DMS53 (cell line): Measurements from ENCODE around the gene FUS.
"Not testable (repeated sequence)": the region's sequence is repeated elsewhere in the genome, so short reads cannot be mapped to it uniquely, and the experiment has no call there.

Experiments used
- DNase-seq: peaks from one replicate; lab custom pipeline; 2025; lab: John Stamatoyannopoulos, UW

FUS gene

DNA sequence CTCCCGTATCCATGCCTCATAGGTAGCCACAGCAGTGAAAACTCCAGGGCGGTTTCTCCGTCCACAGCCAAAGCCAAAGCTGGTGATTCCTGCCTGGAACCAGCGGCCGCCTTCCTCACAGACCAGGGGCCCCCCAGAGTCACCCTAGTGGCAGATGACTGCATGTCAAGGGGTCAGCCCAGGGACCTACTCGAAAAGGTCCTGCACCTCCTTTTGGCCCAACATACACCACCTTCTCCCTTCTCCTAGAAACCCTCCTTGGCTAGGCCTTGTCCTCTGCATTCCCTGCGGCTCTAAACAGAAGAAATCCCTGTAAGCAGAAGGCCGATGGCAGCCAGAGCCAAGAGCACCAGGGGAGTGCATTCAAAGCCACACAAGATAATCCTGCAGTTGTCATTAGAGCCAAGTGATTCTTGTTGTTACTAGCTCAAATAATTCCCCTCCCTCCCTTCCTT lies 36.2 kb upstream of the FUS start:
- no peak for DNase-seq

DNA sequence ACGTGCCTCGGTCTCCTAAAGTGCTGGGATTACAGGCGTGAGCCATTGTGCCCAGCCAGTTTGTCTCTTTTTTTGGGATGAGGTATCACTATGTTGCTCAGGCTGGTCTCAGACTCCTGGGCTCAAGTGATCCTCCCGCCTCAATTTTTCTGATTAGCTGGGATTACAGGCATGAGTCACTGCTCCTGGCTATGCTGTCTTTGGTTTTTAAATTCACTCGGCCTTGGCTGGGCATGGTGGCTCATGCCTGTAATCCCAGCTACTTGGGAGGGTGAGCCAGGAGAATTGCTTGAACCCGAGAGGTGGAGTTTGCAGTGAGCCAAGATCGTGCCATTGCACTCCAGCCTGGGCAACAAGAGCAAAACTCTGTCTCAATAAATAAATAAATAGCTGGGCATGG lies 35.5 kb upstream of the FUS start:
- not testable (repeated sequence) for DNase-seq

DNA sequence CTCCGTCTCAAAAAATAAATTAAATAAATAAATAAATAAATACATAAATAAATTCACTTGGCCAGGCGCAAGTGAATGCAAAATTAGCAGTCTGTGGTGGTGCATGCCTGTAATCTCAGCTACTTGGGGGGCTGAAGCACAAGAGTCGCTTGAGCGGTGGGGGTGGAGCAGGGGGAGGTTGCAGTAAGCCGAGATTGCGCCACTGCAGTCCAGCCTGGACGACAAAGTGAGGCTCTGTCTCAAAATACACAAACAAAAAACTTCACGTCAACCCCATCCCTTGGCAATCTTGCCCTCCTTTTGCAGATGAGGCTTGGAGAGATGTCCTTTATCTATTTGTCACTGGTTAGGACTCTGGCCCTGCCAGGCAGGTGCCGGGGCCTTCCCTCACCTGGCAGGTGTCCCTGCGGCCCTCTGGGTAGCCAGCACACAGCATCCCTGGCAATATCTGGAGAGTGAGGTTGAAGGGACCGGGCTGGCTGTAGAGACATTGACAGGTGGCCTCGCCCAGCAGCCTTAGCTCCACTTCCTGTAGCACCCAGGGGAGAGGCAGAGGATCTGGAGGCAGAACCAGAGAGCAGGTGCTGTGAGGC lies 34.4 kb upstream of the FUS start:
- DNase-seq = peak; percentile 84

DNA sequence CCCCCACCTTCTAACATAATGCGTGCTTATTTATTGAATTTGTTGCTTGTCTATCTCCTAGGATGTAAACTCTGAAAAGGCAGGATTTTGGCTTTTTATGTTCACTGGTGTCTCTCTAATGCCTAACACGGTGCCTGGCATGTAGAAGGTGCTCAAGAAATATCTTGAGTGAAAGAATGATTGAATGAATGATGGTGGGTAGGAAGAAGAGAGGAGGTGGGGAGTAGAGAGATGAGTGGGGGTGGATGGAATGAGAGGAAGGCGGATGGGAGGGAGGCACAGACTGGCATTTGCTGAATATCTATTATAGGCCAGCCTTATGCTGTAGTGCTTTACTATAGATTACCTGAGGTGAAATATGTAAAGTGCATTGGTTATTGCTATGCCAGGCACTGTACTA lies 32.4 kb upstream of the FUS start:
- no peak for DNase-seq

DNA sequence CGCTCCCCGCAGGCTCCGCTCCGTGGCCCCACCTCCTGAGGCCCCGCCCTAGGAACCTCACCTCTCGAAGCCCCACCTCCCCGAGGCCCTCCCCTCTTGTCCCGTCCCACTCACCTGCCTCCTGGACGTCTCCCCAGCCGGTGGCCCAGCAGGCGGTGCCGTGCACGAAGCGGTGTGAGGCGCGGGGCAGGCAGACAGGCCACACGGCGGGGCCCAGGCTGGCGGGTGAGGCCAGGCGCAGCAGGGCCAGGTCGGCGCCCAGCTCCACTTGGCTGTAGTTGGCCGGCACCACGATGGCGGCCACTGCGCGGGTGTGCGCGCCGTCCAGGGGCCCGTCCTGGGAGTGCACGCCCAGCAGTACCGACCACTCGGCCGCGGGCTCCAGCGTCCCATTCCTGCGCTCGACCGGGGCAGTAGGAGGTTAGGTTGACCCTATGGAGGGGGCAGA lies 31.6 kb upstream of the FUS start:
- DNase-seq = peak; percentile 61

DNA sequence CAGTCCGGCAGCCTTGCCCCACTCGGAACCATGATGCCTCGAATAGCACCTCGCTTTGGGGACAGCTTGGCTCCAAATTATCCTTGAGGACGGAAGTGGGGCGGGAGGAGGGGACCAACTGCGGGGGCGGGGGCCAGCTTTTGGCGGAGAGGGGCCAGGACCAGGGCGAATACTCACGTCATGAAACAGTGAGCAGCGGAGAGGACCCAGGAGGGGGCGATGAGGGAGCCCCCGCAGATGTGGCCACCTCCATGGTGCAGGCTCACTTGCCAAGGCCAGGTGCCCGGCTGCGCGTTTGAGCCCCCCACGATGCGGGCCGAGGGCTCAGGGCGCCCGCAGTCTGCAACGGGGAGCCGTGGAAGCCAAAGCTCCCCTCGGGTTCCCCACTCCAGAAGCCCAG lies 31.0 kb upstream of the FUS start:
- DNase-seq = no peak

DNA sequence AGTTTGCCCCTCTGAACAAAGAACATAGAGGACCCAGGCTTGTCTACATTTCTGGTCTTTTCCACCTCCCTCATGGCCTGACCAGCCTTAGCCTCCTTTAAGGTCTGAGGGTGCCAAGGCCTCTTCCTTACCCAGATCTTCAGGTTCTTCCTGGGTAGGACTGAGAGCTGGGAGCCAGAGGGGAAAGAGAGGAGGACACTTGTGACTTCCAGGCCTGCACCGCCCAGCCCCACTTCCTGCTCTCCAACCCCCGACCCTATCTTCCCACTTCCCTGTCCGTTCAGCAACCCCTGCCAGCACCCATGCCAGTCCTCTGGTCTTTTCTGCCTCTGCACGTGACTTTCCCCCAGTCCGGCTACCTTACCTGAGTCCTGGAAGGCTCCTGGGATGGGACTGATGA lies 30.6 kb upstream of the FUS start:
- DNase-seq = no peak

DNA sequence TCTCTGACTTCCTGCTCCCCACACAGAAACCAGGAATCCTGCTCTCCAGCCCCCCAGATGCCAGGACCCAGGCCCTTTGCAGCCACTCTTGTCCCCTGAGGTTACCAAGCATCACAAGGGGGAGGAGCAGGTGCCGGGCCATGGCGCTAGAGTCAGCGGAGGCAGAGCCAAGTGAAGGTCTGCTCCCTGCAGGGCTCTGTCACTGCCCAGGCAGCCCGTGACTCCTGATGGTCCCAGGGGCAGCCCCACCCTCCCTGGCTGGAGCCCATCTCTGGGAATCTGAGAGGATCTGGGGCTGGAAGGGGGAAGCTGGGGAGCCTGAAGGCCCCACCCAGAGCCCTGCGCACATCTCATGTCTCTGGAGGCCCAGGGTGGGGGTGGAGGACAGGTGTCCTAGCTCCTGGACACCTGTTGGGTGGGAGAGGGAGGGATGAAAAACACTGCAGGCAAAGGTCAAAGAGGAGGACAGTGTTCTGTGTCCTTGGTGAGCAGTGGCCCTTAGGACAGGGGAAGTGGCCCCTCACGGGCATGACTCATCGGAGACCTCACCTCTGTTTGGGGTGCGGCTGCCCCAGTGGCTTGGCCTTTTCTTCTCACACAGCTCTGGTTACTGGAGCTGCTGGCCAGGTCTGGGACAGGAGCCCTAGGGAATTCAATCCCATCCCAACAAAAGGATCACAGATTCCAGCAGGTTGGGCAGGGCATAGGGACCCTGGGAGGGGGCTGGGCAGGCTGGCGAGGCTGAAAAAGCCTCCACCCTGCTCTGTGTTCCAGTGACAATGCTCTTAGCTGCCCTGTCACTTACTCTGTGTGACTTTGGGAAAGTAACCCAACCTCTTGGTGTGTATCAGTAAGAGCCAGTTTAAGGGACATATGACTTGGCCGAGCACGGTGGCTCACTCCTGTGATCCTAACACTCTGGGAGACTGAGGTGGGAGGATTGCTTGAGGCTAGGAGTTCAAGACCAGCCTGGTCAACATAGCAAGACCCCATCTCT lies 29.7 kb upstream of the FUS start, which contains the start of gene PRSS36:
Gene PRSS36 (minus strand): TSS at position 173 of the 997 bp plus-strand sequence. CDS start 31 bp downstream, at position 142.
- DNase-seq = peak; percentile 31

DNA sequence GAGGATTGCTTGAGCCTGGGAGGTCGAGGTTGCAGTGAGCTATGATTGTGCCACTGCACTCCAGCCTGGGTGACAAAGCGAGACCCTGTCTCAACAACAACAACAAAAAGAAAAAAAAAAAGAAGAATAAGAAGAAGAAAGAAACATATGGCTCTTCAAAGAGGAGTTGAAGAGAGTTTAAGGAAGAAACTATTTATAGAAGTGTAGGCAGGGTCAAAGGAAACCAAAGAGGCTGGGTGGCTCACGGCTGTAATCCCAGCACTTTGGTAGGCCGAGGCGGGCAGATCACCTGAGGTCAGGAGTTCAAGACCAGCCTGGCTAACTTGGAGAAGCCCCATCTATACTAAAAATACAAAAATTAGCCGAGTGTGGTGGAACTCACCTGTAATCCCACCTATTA lies 29.0 kb upstream of the FUS start:
- not testable (repeated sequence) for DNase-seq

DNA sequence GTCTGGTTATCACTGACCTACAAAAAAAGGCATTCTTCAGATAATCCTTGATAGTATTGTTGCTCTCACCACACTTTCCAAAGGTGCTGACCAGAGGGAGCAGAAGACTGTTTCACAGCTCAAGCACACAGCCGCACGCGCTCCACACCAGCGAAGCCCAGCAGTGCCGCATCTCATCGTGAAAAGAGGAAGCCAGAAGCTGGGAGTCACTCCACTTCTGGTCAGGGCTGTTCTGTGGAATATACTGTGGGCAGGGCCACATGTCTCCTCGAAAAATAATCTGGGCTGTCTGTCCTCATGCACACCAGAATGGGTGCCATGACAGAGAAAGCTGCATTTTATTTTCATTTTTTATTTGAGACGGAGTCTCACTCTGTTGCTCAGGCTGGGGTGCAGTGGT lies 22.8 kb upstream of the FUS start:
- DNase-seq = no peak

DNA sequence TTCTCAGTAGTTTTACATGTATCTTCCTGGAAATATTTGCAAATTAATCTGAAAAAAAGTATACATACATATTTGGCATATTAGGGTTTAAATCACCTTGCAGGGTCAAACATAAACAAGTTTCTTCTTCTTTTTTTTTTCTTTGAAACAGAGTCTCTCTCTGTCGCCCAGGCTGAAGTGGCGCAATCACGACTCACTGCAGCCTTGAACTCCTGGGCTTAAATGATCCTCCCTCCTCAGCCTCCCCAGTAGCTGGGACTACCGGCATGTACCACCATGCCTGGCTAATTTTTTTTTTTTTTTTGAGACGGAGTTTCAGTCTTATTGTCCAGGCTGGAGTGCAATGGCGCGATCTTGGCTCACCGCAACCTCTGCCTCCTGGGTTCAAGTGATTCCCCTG lies 12.6 kb upstream of the FUS start:
- no peak for DNase-seq

DNA sequence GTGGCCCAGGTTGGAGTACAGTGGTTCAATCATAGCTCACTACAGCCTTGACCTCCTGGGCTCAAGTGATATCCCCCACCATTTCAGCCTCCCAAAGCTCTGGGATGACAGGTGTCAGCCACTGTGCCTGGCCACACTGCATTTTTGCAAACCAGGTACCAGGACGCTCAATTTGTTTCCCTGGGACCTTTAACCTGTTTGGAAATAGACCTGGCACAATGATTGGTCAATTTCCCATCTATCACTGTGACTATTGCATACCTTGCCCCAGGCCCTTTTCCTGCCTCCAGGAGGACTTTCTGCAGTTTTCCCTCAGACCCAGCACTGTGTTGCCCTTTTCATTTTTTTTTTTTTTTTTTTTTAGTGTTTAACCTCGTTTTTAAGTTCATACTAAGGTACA lies 11.1 kb upstream of the FUS start:
- DNase-seq = no peak

DNA sequence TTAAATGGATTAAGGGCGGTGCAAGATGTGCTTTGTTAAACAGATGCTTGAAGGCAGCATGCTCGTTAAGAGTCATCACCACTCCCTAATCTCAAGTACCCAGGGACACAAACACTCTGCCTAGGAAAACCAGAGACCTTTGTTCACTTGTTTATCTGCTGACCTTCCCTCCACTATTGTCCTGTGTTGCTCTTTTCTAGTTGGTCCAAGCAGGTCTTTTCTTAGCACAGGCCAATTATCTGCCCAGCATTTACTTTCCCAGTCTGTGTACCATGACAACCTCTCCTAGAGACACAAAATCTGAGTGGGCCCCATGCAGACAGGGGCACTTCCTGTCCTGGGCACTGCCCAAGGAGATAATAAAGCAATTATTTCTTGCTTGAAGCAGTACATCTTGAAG lies 9.9 kb upstream of the FUS start:
- DNase-seq = peak; percentile 49

DNA sequence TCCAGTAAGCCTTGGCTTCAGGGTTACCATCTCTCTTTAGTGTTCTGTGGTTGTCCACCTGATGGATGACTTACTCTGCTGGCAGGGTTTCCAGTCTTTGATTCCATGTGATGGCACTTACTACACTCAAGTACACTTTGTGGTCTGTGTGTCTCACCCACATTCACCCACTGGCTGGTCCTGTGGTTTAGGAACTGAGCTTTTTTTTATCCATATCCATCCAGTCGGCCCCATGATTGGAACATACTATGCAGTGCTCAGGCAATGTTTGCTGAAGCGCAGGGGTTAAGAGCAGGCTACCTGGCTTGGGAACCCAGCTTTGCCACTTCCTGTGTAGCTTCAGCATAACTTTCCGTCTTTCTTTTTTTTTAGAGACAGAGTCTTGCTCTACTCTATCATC lies 2.8 kb upstream of the FUS start:
- peak; percentile 69 for DNase-seq

DNA sequence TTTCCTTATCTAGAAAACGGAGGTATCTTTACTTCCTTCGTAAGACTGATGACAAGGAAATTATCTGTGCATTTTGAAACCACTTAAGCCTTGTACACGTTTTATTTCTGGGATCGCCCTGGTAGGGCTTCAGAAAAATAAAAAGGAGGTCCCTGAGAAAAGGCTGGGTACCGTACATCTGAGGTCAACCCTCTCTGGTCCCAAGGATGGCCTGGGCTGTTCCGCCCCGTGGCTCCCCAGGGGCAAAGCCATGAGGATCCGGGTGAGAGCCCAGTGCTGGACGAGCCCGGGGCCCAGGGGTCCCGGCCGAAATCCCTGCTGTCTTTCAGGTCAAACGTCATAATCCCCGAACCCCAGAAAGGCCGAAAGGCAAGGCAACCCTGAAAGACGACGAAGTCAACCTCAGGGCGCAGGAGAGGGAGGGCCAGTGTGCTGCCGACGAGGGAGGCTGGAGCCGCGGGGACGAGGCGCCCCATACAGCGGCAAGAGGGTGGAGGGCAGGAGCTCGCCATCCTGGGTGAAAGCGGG lies 656 bp upstream of the FUS start:
- DNase-seq = peak; percentile 48

DNA sequence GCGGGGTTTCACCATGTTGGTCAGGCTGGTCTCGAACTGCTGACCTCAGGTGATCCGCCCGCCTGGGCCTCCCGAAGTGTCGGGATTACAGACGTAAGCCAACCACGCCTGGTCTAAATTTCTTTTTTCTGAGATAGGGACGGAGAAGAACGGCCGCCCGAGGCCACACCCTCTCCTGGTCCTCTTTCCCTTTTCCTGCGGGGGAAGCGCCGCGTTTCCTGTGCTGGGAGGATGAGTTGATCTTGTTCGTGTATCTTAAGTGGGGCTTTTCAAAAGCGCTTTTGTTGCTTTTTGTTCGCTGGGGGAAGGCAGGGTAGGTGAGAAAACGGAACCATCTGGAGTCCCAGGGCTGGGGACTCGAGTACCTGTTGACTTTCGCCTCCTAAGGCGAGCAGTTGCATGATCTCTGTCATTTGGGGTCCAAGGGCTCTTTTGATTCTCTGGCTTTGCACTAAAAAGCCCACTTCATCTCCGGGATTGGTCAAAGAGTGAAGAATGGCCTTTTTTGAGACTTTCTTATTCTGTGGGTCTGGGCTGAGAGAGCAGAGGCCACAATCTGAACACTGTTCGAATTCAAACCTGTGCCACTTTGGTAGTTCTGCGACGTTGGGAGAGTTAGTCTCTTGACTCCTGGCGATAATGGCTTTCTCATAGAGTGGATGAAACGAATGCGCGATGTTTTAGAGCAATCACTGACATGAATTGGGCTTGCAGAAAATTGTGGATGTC lies 1.3 kb downstream of the FUS start:
- DNase-seq = peak; percentile 37

DNA sequence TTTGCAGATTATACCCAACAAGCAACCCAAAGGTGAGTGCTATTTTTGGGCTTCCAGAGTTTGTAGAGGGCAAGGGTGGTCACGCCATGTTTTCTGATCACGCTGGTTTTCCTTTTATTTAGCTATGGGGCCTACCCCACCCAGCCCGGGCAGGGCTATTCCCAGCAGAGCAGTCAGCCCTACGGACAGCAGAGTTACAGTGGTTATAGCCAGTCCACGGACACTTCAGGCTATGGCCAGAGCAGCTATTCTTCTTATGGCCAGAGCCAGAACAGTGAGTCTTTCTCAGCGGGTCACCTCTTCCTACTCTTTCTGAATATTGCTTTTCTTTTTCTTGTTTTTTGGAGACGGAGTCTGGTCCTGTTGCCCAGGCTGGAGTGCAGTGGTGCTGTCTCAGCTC lies 2.5 kb downstream of the FUS start:
- no peak for DNase-seq

DNA sequence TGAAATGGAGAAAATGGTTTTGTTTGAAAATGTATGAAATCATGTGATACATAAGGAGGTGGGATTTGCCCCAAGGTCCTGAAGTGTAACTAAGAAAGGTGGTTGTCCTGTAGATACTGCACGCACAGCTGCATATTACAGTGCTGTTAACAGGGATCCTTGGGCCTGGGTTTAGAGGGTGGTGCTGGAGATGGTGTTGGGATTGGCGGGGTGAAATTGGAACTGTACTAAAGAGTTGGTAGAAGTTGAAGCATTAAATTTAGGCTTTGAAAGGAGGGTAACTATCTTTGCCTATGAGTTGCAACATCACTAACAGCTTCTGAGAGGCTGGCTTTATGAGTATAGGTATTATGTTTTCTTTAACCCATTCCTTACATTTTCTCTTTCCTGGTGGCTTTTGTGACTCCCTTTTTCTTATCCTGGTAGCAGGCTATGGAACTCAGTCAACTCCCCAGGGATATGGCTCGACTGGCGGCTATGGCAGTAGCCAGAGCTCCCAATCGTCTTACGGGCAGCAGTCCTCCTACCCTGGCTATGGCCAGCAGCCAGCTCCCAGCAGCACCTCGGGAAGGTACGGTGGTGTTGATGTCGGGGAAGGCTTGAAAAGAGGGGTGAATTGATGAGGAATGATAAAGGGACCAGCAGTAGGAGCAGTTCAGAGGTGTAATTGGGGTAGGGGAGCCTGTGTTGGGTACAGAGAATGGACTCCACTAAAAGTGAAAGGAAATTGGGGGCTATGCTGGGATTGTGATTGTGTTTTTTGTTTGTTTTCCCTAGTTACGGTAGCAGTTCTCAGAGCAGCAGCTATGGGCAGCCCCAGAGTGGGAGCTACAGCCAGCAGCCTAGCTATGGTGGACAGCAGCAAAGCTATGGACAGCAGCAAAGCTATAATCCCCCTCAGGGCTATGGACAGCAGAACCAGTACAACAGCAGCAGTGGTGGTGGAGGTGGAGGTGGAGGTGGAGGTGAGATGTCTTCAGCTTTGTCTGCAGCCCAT lies 3.8 kb downstream of the FUS start:
- DNase-seq = no peak

DNA sequence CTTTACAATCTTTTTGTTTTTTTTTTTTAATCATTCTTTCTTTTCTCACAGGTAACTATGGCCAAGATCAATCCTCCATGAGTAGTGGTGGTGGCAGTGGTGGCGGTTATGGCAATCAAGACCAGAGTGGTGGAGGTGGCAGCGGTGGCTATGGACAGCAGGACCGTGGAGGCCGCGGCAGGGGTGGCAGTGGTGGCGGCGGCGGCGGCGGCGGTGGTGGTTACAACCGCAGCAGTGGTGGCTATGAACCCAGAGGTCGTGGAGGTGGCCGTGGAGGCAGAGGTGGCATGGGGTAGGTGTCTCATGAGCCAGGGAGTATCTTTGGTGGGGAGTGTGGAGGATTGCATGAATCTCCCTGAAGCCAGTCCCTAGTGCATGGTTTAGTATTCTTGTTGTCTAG lies 4.9 kb downstream of the FUS start:
- no peak for DNase-seq

DNA sequence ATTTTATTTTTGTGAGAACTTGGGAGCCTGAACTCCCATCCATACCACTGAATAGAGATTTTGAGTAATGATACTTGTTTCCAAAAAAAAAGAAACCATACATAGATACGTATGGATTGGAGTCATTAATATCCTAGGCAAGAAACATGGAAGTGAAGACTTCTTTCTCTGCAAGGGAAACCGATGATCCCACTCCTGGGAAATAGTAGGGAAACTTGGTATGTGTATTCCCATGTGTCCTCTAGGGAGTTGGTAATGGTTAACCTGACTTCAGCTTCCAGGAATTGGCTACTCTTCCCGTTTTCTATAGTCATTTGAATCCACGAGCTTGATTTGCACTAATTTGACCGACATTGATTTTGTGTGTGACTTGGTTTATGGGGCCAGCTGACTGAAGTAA lies 5.4 kb downstream of the FUS start:
- DNase-seq = no peak

DNA sequence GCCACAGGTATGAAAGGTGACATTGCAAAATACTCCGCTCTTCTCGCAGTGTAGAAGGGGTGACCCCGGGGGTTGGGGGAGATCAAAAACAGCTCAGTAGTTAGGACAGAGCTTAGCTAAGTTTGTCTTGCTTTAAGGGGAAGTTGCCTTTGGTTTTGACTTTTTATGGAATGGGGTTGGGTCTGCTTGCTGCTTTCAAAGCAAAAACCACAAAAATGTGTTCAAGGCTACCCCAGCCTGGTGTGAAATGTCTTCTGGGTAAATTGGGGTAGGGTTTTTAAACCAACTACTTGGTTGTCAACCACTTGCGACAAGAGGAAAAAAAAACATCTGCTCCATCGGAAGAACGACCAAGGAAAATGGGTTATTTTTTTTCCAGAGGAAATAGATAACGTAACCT lies 6.2 kb downstream of the FUS start:
- DNase-seq = no peak
